Mesothelial cell of epicardium (in vitro differentiated cells): ENCODE results near the gene CELF3. TPM values are rescaled to one million over a fixed set of nuclear protein-coding genes. Genes with fewer than 3 reads are reported as not detected.
"Not testable (repeated sequence)": the region's sequence is repeated elsewhere in the genome, so short reads cannot be mapped to it uniquely, and the experiment has no call there.

Source experiments
- DNase-seq, 2 experiments: peaks; one replicate each; pipeline ENCODE4 v3.0.0; 2021; ENCODE audit warnings: low spot score in 2 of 2; ENCODE audit not compliant: unreplicated experiment in 2 of 2
- H3K27ac Mint-ChIP-seq: 2 replicates; pipeline ENCODE4 v1.8.0; 2021; ENCODE audit warnings: mixed read lengths
- H3K27me3 Mint-ChIP-seq: 2 replicates; pipeline ENCODE4 v1.8.0; 2021; ENCODE audit warnings: low read depth, mixed read lengths
- H3K36me3 Mint-ChIP-seq: 2 replicates; pipeline ENCODE4 v1.8.0; 2021; ENCODE audit warnings: mixed read lengths
- H3K4me1 Mint-ChIP-seq: 2 replicates; pipeline ENCODE4 v1.8.0; 2021; ENCODE audit warnings: mixed read lengths
- H3K4me3 Mint-ChIP-seq: 2 replicates; pipeline ENCODE4 v1.8.0; 2021; ENCODE audit warnings: mild to moderate bottlenecking, moderate library complexity, mixed read lengths
- H3K9me3 Mint-ChIP-seq: 2 replicates; pipeline ENCODE4 v1.8.0; 2021; ENCODE audit warnings: mixed read lengths
- CTCF ChIP-seq: fragments of 200-600 bp; sonication (generic); IDR thresholded peaks from one replicate; pipeline ENCODE4 v1.5.0; 2021; ENCODE audit warnings: antibody characterized with exemption; ENCODE audit not compliant: unreplicated experiment
- total RNA-seq: library from RNA; stranded (reverse); gene quantifications from 3 replicates; pipeline ENCODE4 v1.2.1, GENCODE V29; 2021

Gene CELF3
- total RNA-seq, 1 donor from 2014 or later = 1.1 TPM

DNA sequence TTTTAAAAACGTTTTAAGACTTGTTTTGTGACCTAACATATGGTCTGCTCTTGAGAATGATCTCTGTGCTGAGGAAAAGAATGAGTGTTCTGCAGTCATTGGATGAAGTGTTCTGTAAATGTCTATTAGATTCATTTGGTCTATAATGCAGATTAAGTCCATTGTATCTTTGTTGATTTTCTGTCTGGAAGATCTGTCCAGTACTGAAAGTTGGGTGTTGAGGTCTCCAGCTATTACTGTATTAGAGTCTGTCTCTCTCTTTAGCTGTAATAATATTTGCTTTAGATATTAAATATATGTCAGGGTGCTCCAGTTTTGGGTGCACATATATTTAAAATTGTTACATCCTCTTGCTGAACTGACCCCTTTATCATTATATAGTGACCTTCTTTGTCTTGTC lies 43.2 kb downstream of the CELF3 start:
- Mint-ChIP-seq H3K27me3 (no peaks in the 10 kb centered on the region), H3K4me1 (no peaks in the 10 kb centered on the region), H3K27ac (no peak overlapping the region), H3K4me3 (no peak overlapping the region), H3K36me3 (peaks cover 51% of the 10 kb centered on the region), H3K9me3 (peaks cover 19% of the 10 kb centered on the region)
- TF ChIP-seq CTCF = no peak
- DNase-seq = no peak

- H3K36me3 Mint-ChIP-seq = peaks cover 56% of the 10 kb centered on the region
- not testable (repeated sequence) for H3K4me3 Mint-ChIP-seq, H3K4me1 Mint-ChIP-seq, DNase-seq, H3K27ac Mint-ChIP-seq, H3K27me3 Mint-ChIP-seq
- peaks cover 19% of the 10 kb centered on the region for H3K9me3 Mint-ChIP-seq
Measured at GRCh38 chr1:151670036-151670675, 46.4 kb downstream of the CELF3 start.

DNA sequence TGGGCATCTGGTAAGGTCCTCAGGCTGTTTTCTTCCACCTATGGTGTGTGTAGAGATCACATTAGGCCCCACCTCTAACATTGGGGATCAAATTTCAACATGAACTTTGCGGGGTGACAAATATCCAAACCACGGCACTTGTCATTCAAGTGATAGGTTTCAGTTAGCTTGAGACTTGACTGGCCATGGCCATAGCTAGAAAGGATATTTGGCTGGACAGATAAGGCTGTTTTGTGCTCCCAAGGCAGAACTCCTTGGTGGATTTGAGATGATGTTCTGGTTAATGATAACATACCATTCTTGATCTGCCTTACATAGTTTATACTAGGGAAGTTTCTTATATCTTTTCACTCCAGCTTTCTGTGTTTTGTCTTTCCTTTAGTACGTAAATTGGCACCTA lies 48.5 kb downstream of the CELF3 start:
- Mint-ChIP-seq H3K36me3 (peaks cover 51% of the 10 kb centered on the region), H3K9me3 (peaks cover 19% of the 10 kb centered on the region), H3K27me3 (no peaks in the 10 kb centered on the region), H3K4me3 (no peak overlapping the region), H3K27ac (no peak overlapping the region), H3K4me1 (no peaks in the 10 kb centered on the region)
- DNase-seq = no peak
- TF ChIP-seq CTCF = no peak

GRCh38 chr1:151661751-151662150 lies 54.9 kb downstream of the CELF3 start:
- Mint-ChIP-seq H3K4me1 (no peaks in the 10 kb centered on the region), H3K9me3 (no peaks in the 10 kb centered on the region), H3K36me3 (peaks cover 21% of the 10 kb centered on the region), H3K4me3 (no peak overlapping the region), H3K27ac (no peak overlapping the region), H3K27me3 (no peaks in the 10 kb centered on the region)
- TF ChIP-seq CTCF = no peak
- DNase-seq = no peak

GRCh38 chr1:151655371-151655770 lies 61.2 kb downstream of the CELF3 start:
- peaks cover 17% of the 10 kb centered on the region for H3K9me3 Mint-ChIP-seq
- peaks cover 35% of the 10 kb centered on the region for H3K36me3 Mint-ChIP-seq
- no peaks in the 10 kb centered on the region for H3K4me1 Mint-ChIP-seq
- TF ChIP-seq CTCF = no peak
- no peak overlapping the region for H3K4me3 Mint-ChIP-seq
- no peak for DNase-seq
- H3K27me3 Mint-ChIP-seq = no peaks in the 10 kb centered on the region
- no peak overlapping the region for H3K27ac Mint-ChIP-seq

DNA sequence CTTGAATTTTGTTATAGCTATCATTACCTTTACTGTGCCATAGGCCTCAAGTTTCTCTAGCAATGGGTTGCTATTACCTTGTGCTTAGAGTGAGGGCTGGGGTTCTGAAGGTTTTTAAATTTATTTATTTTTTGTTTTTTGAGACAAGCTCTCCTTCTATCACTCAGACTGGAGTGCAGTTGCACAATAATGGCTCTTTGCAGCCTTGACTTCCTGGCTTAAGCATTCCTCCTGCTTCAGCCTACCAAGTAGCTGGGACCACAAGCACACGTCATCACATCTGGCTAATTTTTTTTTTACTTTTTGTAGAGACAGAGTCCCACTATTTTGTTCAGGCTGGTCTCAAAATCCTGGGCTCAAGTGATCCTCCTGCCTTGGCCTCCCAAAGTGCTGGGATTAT lies 63.2 kb downstream of the CELF3 start:
- DNase-seq = no peak
- H3K27me3 Mint-ChIP-seq = no peaks in the 10 kb centered on the region
- peaks cover 47% of the 10 kb centered on the region for H3K36me3 Mint-ChIP-seq
- H3K4me3 Mint-ChIP-seq = no peak overlapping the region
- peaks cover 20% of the 10 kb centered on the region for H3K9me3 Mint-ChIP-seq
- no peak overlapping the region for H3K27ac Mint-ChIP-seq
- no peak for TF ChIP-seq CTCF
- no peaks in the 10 kb centered on the region for H3K4me1 Mint-ChIP-seq

Other genes starting within 250 kb of the CELF3 start
- 37.5 to 39.1 TPM (median 38.9 TPM) in 3 replicates for gene CGN, start 205.4 kb downstream of the CELF3 start, total RNA-seq
- 14.8 to 17.3 TPM (median 17.3 TPM) in 3 replicates for gene TUFT1, start 176.5 kb downstream of the CELF3 start, total RNA-seq
- gene SNX27, start 104.8 kb downstream of the CELF3 start, total RNA-seq = 41.5 to 44.0 TPM (median 43.4 TPM) in 3 replicates
- gene RIIAD1, start 4.7 kb upstream of the CELF3 start, total RNA-seq = not detected in 3 replicates
- gene MRPL9, start 46.7 kb upstream of the CELF3 start, total RNA-seq = 70.6 to 73.1 TPM (median 72.0 TPM) in 3 replicates
- gene TDRKH, start 73.7 kb upstream of the CELF3 start, total RNA-seq = 8.2 to 9.9 TPM (median 8.4 TPM) in 3 replicates
- gene LINGO4, start 88.6 kb upstream of the CELF3 start, total RNA-seq = not detected in 3 replicates
- not detected in 3 replicates for gene RORC, start 115.0 kb upstream of the CELF3 start, total RNA-seq
- 0.38 to 0.65 TPM (median 0.53 TPM) in 3 replicates for gene C2CD4D, start 123.0 kb upstream of the CELF3 start, total RNA-seq
- gene THEM5, start 136.9 kb upstream of the CELF3 start, total RNA-seq = not detected in 3 replicates
- 23.3 to 24.3 TPM (median 24.1 TPM) in 3 replicates for gene THEM4, start 192.7 kb upstream of the CELF3 start, total RNA-seq